AG09319 (cell line): ENCODE results near the gene BICDL2.

ENCODE experiments used
- DNase-seq: peaks from one replicate; pipeline ENCODE4 v3.0.0-alpha.2; 2010; ENCODE audit warnings: low read depth; ENCODE audit errors: extremely low read depth
- TF ChIP-seq, protein P1 (sequence below): IDR thresholded peaks from 2 replicates; pipeline ENCODE4 v1.5.1; 2011; ENCODE audit warnings: low read depth, mild to moderate bottlenecking, inconsistent platforms, low read length, moderate library complexity

BICDL2 gene

DNA sequence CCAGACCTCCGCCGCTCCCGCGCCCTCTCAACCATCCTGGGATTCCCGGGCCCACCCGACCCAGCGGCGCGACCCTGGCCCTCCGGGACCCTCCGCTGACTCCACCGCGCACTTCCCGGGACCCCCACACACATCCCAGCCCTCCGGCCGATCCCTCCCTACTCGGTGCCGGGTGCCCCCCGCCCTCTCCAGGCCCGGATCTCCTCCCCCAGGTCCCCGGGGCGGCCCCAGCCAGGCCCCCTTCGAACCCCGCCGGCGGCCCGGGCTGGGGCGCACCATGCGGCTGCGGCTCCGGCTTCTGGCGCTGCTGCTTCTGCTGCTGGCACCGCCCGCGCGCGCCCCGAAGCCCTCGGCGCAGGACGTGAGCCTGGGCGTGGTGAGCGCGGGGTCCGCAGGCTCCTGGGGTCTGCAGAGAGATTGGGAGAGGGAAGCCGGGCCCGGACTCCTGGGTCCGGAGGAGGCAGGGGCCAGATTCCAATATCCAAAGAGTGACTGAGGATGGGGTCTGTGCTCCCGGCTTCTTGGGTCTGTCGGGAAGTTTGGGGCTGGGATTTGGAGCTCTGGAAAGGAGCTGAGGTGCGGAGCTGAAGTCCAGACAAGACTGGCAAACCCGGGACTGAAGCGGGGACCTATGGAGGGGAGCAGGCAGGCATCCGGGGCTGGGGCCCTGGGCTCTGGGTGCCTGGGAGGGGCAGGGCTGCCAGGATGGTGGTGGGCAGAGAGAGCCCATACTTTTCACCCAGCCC, 10.1 kb upstream of the BICDL2 start:
- no peak for DNase-seq
- TF ChIP-seq, protein P1, sequence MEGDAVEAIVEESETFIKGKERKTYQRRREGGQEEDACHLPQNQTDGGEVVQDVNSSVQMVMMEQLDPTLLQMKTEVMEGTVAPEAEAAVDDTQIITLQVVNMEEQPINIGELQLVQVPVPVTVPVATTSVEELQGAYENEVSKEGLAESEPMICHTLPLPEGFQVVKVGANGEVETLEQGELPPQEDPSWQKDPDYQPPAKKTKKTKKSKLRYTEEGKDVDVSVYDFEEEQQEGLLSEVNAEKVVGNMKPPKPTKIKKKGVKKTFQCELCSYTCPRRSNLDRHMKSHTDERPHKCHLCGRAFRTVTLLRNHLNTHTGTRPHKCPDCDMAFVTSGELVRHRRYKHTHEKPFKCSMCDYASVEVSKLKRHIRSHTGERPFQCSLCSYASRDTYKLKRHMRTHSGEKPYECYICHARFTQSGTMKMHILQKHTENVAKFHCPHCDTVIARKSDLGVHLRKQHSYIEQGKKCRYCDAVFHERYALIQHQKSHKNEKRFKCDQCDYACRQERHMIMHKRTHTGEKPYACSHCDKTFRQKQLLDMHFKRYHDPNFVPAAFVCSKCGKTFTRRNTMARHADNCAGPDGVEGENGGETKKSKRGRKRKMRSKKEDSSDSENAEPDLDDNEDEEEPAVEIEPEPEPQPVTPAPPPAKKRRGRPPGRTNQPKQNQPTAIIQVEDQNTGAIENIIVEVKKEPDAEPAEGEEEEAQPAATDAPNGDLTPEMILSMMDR, result no peak

GRCh38 chr16:3045758-3046640, 9.3 kb upstream of the BICDL2 start, which contains the start of gene MMP25:
TSS of gene MMP25 (plus strand) at chr16:3046561. CDS start at chr16:3046918, 357 bp downstream.
- TF ChIP-seq, protein P1, result no peak
- DNase-seq, result no peak

DNA sequence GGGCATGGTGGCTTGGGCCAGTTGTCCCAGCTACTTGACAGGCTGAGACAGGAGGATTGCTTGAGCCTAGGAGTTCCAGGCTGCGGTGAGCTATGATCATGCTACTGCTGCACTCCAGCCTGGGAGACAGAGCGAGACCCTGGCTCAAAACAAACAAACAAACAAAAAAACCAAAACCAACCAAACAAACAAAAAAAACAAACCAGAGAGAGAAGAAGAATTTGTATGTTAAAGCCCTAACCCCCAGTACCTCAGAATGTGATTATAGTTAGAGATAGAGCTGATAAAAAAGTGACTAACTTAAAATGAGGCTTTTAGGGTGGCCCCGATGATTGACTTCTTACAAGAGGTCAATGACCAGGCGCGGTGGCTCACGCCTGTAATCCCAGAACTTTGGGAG, 8.0 kb upstream of the BICDL2 start:
- TF ChIP-seq, protein P1, result no peak
- no peak for DNase-seq

GRCh38 chr16:3042376-3042775, 5.6 kb upstream of the BICDL2 start:
- DNase-seq, result no peak
- TF ChIP-seq, protein P1, result no peak

DNA sequence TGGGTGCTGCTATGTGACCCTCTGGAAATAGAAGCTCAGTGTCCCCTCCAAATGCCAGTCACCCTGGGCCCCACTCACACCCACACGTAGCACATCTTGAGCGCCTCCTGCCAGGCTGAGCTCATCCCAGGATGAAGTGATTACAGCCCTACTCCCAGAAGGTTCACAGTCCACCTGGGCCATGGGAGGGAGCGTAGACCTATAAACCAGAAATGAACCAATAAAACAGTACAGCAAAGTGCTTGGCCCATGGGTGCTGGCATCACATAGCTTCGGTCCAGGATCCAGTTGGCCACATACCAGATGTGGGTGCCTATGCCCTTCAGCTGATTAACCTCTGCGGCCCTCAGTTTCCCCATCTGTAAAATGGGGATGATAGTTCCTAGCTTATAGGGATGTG, 2.2 kb upstream of the BICDL2 start:
- no peak for DNase-seq
- TF ChIP-seq, protein P1, result no peak

GRCh38 chr16:3038256-3038655, 1.5 kb upstream of the BICDL2 start:
- no peak for DNase-seq
- TF ChIP-seq, protein P1, result no peak

DNA sequence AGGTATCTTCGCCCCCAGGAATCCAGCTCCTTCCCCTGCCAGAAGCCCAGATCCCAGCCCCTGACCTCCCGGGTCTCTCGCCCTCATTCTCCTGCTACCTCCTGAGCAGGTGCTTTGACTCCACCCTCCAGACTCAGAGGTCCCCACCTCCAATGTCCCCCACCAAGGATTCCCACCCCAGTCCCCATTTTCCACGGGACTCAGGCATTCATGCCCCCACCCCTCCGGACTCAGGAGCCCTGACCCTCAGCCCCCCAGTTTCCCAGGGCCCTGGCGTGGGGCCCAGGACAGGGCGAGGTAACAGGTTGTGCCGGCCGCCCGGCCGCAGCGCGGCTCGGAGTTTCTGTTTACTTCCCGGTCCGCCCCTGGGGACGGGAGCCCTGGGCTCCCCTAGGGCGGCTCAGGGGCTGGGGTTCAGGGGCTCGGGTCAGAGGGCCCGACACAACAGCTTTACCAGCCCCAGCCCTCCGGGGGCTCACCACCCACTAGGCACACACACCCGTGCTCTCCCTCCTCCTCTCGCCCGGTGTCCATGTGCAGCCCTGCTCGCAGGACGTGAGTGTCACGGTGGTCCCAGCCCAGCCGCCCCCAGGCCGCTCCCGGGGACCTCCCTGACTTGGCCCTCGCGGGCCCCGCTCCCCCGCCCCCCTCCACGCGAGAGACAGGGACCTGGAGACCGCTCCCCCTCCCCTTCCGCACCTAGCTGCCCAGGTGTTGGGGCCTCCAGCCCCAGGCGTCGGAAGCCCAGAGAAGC, 595 bp downstream of the BICDL2 start:
- DNase-seq, result no peak

More for the DNA sequence above, 595 bp downstream of the BICDL2 start:
- TF ChIP-seq, protein P1, result no peak
